H1 (cell line): Measurements from ENCODE around the gene RER1. TPM values are rescaled to one million over a fixed set of nuclear protein-coding genes. Genes with fewer than 3 reads are reported as not detected.

Experiments
- CHD1 ChIP-seq: IDR thresholded peaks from 2 replicates; pipeline ENCODE4 v1.6.1; 2012; ENCODE audit warnings: low read depth, low read length, improper control_type of control experiment
- CHD7 ChIP-seq: fragments of 300-600 bp; sonication (generic); IDR thresholded peaks from 2 replicates; pipeline ENCODE4 v1.7.1; 2012; ENCODE audit warnings: low read length, moderate library complexity, mild to moderate bottlenecking, inconsistent platforms; ENCODE audit not compliant: insufficient replicate concordance
- JUN ChIP-seq: IDR thresholded peaks from 2 replicates; pipeline ENCODE4 v1.6.1; 2011; ENCODE audit warnings: low read depth, mild to moderate bottlenecking, improper control_type of control experiment, low read length
- NANOG ChIP-seq: IDR thresholded peaks from 2 replicates; pipeline ENCODE4 v1.6.1; 2011; ENCODE audit warnings: low read length, low read depth, mild to moderate bottlenecking, inconsistent platforms; ENCODE audit not compliant: insufficient read depth, poor library complexity, severe bottlenecking
- POLR2AphosphoS5 ChIP-seq: IDR thresholded peaks from 2 replicates; pipeline ENCODE4 v1.6.1; 2011; ENCODE audit warnings: low read depth, low read length
- RAD21 ChIP-seq, 2 experiments: IDR thresholded peaks in 1 of 2; conservative IDR thresholded peaks in 1 of 2; 2 replicates each; pipeline ENCODE4 v1.6.1; 2011; ENCODE audit warnings: low read depth in 2 of 2, low read length in 2 of 2, improper control_type of control experiment in 1 of 2, inconsistent platforms in 1 of 2, mild to moderate bottlenecking in 1 of 2, moderate library complexity in 1 of 2
- SP1 ChIP-seq: IDR thresholded peaks from 2 replicates; pipeline ENCODE4 v1.6.1; 2011; ENCODE audit warnings: low read depth, low read length
- SP4 ChIP-seq: IDR thresholded peaks from 2 replicates; pipeline ENCODE4 v1.6.1; 2012; ENCODE audit warnings: low read length, inconsistent platforms
- TAF7 ChIP-seq: optimal IDR thresholded peaks from 2 replicates; pipeline ENCODE3; 2011; ENCODE audit warnings: low read depth, mild to moderate bottlenecking, inconsistent platforms, low read length, moderate library complexity, borderline replicate concordance
- polyA plus RNA-seq, 7 experiments: library from polyadenylated mRNA; depleted of rRNA in 3 of 7; stranded (reverse) in 5 of 7; unstranded in 2 of 7; fragments of >200 nt in 5 of 7; fragments of 200-250 nt in 2 of 7; gene quantifications; 1 replicate in 5 of 7; 2 replicates in 1 of 7; 4 replicates in 1 of 7; pipeline versions ENCODE4 v1.2.1 to v1.2.3, GENCODE V29; 2011 to 2013; ENCODE audit warnings: missing spikeins in 2 of 7, mixed read lengths in 2 of 7
- total RNA-seq: library from RNA; stranded (reverse); fragmentation: NEBNext Ultra II Directional; extraction: Animal tissue kit (Norgen Biotek cat#: 25700); gene quantifications from 2 replicates; pipeline ENCODE4 v1.2.1, GENCODE V29; 2021

Gene RER1
- total and polyA plus RNA-seq, 2 of the 8 experiments (the other 6 are each of a cell fraction or from before 2014, with no cell fraction given): 102 to 134 TPM

GRCh38 chr1:2435091-2435490 is 43.5 kb downstream of the RER1 start (continued):
- no peak for TF ChIP-seq CHD7
- no peak for TF ChIP-seq SP1
- no peak for TF ChIP-seq CHD1
- TF ChIP-seq RAD21 (IDR thresholded peaks at IDR 0.05 in 1 of 2, conservative IDR thresholded peaks at IDR 0.05 in 1 of 2; ENCODE audit: low read depth in 2 of 2, low read length in 2 of 2): no peak
- TF ChIP-seq POLR2AphosphoS5: no peak
- no peak for TF ChIP-seq SP4
- TF ChIP-seq TAF7: no peak
- no peak for TF ChIP-seq NANOG
- TF ChIP-seq JUN: no peak
